Measurements from ENCODE around the gene VEPH1. TPM values are rescaled to one million over a fixed set of nuclear protein-coding genes. Genes with fewer than 3 reads are reported as not detected.

The VEPH1 gene
- polyA plus RNA-seq, 3 donors from 2014 or later = 0.94 TPM; not detected in 2

DNA sequence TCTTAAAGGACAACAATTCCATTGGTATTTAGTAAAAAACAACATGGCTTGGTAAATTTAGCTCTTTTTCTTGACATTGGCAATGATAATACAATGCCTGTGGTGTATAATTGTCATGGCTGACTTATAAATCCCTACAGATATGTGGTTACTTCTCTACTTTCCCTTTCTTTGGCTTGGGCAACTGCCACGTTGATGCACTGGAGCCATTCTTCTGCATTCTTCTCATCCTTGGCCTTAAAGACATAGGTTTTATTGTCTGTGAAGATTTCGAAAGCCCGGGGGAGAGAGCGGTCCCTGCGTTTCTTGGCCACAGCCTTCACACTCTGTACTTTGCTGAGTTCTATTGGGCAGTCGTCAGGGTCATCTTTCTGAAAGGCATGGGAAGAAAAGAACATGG is 242.2 kb downstream of the VEPH1 start:
- H3K36me3 Mint-ChIP-seq = no peaks in the 10 kb centered on the region
- peaks cover 0 to 2% (median 0%) of the 10 kb centered on the region in 3 donors for H3K27me3 Mint-ChIP-seq (ENCODE audit: low read depth in 3 of 3)
- DNase-seq = no peak
- no peaks in the 10 kb centered on the region for H3K4me1 Mint-ChIP-seq
- H3K9me3 Mint-ChIP-seq = no peaks in the 10 kb centered on the region
- H3K27ac Mint-ChIP-seq = no peak overlapping the region
- no peak overlapping the region for H3K4me3 Mint-ChIP-seq

DNA sequence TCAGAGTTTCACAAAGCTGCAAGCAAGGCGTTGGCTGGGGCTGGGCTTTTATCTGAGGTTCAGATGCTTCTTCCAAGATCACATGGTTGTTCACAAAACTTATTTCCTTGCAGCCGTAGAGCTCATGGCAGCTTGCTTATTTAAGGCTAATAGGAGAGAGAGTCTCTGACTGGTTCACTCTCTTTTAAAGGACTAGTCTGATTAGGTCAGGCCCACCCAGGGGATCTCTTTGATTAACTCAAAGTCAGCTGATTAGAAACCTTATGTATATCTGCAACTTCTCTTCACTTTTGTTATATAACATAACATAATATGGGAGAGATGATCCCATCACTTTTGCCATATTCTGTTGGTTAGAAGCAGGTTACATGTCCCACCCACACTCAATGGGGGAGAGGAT is 243.4 kb downstream of the VEPH1 start:
- H3K4me1 Mint-ChIP-seq = no peaks in the 10 kb centered on the region
- peaks cover 0 to 5% (median 2%) of the 10 kb centered on the region in 3 donors for H3K27me3 Mint-ChIP-seq (ENCODE audit: low read depth in 3 of 3)
- no peak overlapping the region for H3K27ac Mint-ChIP-seq
- no peak overlapping the region for H3K4me3 Mint-ChIP-seq
- no peaks in the 10 kb centered on the region for H3K36me3 Mint-ChIP-seq
- no peak for DNase-seq
- H3K9me3 Mint-ChIP-seq = no peaks in the 10 kb centered on the region

DNA sequence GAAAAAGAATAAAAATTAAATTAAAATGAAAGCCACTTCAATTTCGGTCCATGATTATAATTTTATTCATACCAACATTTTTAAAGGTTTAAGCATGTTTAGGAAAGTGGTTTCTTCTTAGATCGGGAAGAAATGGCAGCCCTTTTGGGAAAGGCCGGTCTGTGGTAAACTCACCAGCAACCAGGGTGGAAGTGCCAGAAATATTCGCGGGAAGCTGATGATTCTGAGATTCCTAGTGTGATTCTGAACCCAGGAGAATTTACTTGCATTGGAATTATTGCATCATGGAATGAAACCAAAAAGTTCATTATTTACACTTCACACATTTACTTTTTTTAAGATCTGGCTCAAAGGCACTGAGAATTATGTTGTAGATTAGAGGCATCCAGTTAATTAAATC is 246.1 kb downstream of the VEPH1 start:
- Mint-ChIP-seq H3K27ac (no peak overlapping the region), H3K9me3 (no peaks in the 10 kb centered on the region), H3K36me3 (no peaks in the 10 kb centered on the region), H3K27me3 (ENCODE audit: low read depth in 3 of 3) (peaks cover 1 to 10% (median 5%) of the 10 kb centered on the region in 3 donors), H3K4me1 (no peaks in the 10 kb centered on the region), H3K4me3 (no peak overlapping the region)
- DNase-seq = no peak

DNA sequence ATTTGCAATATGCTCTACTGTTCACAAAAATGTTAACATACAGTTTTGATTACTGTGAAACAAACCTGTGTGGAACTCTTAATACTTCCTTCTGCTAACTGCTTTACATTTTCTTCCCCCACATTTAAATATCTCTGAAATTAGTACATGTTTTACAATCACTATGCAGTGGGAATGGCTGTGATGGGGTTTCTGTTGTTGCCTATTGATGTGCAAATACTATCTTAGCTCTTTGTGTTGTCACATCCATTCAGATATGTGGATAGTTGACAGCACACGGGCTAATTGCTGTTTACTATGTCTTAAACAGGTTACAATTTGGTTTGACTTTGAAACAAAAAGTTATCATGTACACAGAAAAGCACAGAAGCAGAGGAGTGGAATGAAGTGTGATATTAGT is 247.4 kb downstream of the VEPH1 start:
- H3K4me1 Mint-ChIP-seq = no peaks in the 10 kb centered on the region
- no peak for DNase-seq
- H3K27ac Mint-ChIP-seq = no peak overlapping the region
- no peaks in the 10 kb centered on the region for H3K9me3 Mint-ChIP-seq
- peaks cover 1 to 9% (median 5%) of the 10 kb centered on the region in 3 donors for H3K27me3 Mint-ChIP-seq (ENCODE audit: low read depth in 3 of 3)
- no peaks in the 10 kb centered on the region for H3K36me3 Mint-ChIP-seq
- no peak overlapping the region for H3K4me3 Mint-ChIP-seq

DNA sequence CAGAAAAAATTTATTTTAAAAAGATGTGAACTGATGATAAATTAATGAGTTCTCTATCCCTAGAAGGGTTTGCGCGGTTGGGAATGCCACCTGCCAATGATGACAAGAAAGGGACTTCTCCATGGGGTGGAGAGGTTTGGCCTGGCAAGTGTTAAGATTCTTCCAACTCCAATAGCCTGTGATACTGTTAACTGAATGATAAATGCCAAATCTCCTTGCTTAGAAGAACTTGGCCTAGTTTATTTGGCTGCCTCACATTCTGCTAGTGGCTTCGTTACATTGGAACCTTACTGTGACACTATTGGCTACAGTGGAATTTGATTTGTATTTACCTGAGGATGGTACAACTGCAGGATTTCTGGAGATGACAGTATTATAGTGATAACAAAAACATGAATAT is 251.5 kb downstream of the VEPH1 start:
- Mint-ChIP-seq H3K27me3 (ENCODE audit: low read depth in 3 of 3) (peaks cover 1 to 12% (median 5%) of the 10 kb centered on the region in 3 donors), H3K27ac (no peak overlapping the region), H3K4me3 (no peak overlapping the region), H3K9me3 (no peaks in the 10 kb centered on the region), H3K4me1 (no peaks in the 10 kb centered on the region), H3K36me3 (no peaks in the 10 kb centered on the region)
- no peak for DNase-seq

DNA sequence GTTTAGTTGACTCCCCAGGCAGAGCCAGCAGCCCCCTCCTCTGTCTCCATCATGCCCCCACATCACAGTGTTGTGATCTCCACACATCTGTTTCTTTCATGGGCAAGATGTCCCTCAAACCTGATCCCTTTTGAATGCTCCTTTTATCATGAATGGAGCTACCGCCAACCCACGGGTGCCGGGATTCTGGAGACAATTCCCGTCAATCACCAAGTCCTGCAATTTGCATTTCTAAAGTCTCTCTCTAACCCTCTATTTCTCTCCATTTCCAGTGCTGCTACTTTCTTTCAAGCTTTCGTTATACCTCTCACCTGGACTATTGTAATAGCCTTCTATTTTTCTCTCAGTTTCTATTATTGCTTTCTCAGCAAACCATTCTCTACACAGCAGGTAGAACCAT is 253.6 kb downstream of the VEPH1 start:
- H3K9me3 Mint-ChIP-seq = no peaks in the 10 kb centered on the region
- no peak for DNase-seq
- no peaks in the 10 kb centered on the region for H3K36me3 Mint-ChIP-seq
- H3K4me3 Mint-ChIP-seq = no peak overlapping the region
- no peak overlapping the region for H3K27ac Mint-ChIP-seq
- peaks cover 1 to 8% (median 3%) of the 10 kb centered on the region in 3 donors for H3K27me3 Mint-ChIP-seq (ENCODE audit: low read depth in 3 of 3)
- H3K4me1 Mint-ChIP-seq = no peaks in the 10 kb centered on the region

DNA sequence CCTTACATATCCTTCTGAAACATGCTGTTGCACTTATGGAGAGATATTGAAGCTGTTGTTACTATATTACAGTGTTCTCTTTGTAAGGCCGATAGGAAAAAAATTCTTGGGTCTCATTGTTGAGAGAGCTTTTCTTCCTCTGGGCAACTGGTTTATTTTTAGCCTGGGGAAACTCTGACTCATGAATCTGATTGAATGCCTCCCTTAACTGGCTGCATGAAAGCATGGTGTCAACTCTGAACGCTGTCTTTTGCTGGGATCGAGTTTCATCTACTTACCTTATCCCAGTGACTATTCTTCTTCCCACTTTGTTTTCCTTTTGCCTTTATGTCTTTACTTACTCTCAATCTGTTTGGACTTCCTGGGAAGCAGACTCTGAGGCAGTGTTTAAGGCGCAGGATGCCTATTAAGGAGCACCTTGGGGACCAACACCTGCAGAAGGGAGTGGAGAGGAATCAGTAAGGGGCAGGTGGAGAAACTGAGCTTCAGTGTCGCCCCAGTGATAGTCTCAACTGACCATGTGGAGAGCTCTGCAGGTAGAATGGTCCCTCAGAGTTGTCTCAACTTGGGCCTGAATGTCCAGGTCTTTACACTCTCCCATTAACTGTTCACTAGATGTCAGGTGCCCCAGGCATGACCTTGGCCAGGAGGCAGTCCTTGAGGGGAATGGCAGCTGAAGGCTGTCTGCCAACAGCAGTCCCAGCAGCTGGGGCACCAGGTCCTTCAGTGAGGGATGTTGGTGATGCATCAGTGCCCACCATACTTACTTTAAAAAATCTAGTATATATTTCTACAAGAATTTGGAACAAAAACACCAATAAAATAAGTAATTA is 254.4 kb downstream of the VEPH1 start:
- no peaks in the 10 kb centered on the region for H3K4me1 Mint-ChIP-seq
- DNase-seq = no peak
- no peaks in the 10 kb centered on the region for H3K9me3 Mint-ChIP-seq
- H3K36me3 Mint-ChIP-seq = no peaks in the 10 kb centered on the region
- H3K27ac Mint-ChIP-seq = no peak overlapping the region
- H3K27me3 Mint-ChIP-seq (ENCODE audit: low read depth in 3 of 3) = peaks cover 0 to 5% (median 1%) of the 10 kb centered on the region in 3 donors
- no peak overlapping the region for H3K4me3 Mint-ChIP-seq

DNA sequence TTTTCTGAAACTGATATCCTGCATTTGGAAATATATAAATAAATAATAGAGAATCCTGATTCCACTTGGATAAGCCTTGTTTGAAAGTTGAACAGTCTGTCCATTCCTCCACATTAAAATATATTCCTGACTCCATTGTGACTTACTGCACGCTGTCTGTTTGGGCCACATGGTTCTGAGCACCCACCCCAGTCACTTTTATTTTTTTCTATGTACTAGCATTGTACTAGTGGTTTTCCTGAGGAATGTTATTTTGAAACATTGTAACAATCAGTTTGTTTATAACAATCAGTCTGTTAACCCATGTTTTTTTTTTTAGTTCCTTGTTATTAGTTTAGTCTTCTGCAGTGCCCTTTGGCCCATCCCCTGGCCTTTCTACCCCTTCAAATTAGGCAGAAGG is 255.8 kb downstream of the VEPH1 start:
- H3K9me3 Mint-ChIP-seq = no peaks in the 10 kb centered on the region
- H3K4me1 Mint-ChIP-seq = no peaks in the 10 kb centered on the region
- DNase-seq = no peak
- H3K27ac Mint-ChIP-seq = peak overlapping the region in 2 of 6 donors; percentile 15 to 30
- H3K4me3 Mint-ChIP-seq = no peak overlapping the region
- peaks cover 0 to 3% (median 0%) of the 10 kb centered on the region in 3 donors for H3K27me3 Mint-ChIP-seq (ENCODE audit: low read depth in 3 of 3)
- no peaks in the 10 kb centered on the region for H3K36me3 Mint-ChIP-seq

DNA sequence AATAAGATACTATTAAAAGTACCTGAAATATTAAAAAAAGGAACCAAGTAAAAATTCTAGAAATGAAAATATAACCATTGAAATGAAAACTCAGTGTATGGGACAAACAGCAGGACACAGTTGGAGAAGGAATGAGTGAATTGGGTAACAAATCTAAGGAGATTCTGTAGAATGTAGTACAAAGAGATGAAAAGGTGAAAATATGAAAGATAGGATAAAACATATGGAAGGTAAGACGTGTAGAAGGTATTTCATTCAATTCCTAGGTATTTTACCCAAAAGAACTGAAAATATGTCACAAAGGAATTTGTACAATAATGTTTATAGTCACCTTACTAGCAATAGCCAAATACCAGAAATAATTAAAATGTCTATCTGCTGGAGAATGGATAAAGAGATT is 260.4 kb downstream of the VEPH1 start:
- peaks cover 0 to 3% (median 0%) of the 10 kb centered on the region in 3 donors for H3K27me3 Mint-ChIP-seq (ENCODE audit: low read depth in 3 of 3)
- no peaks in the 10 kb centered on the region for H3K9me3 Mint-ChIP-seq
- H3K27ac Mint-ChIP-seq = no peak overlapping the region
- DNase-seq = no peak
- no peaks in the 10 kb centered on the region for H3K36me3 Mint-ChIP-seq
- peaks cover 0 to 3% of the 10 kb centered on the region in 2 donors for H3K4me1 Mint-ChIP-seq
- H3K4me3 Mint-ChIP-seq = no peak overlapping the region

DNA sequence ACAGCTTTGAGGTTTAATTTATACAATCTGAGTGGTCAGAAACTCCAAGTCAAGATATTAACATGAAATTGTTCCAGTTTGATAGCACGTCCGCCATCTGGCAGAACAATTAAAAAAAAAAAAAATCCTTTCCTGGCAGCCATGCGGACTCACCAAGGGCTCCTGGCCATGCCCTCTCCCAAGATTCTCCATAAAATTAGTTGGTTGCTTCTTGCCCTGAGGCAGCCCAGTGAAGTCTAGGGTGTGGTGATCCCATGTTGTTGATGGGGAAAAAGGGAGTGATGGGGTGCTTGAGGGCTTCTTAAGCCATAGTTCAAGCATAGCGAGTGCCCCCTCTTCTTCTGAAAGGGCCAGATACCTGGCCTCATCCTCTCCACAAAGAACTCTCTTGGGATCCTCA is 261.6 kb downstream of the VEPH1 start:
- no peak overlapping the region for H3K27ac Mint-ChIP-seq

DNA sequence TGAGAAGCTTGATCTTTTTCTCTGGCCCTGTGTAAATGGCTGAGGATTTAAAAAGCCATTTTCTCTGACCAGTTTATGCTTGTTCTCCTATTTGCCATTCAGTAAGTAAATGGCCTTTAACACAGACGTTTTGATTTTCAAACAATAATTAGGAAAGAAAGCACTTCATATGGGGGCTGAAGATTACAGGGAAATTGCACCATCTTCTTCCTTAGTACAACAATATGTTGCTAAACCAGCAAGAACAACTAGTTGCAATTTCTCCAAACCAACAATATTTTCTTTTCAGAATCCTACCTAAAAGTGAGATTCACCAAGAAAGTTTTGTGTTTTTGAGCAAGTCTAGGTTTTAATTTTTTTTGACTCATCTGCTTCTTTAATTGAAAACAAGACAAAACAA is 262.8 kb downstream of the VEPH1 start:
- DNase-seq = no peak
- Mint-ChIP-seq H3K4me1 (peaks cover 0 to 3% of the 10 kb centered on the region in 2 donors), H3K4me3 (no peak overlapping the region), H3K36me3 (no peaks in the 10 kb centered on the region), H3K27ac (no peak overlapping the region), H3K27me3 (ENCODE audit: low read depth in 3 of 3) (peaks cover 0 to 3% (median 2%) of the 10 kb centered on the region in 3 donors), H3K9me3 (no peaks in the 10 kb centered on the region)

More for the DNA sequence above, 261.6 kb downstream of the VEPH1 start:
- no peak for DNase-seq
- no peaks in the 10 kb centered on the region for H3K9me3 Mint-ChIP-seq
- no peak overlapping the region for H3K4me3 Mint-ChIP-seq
- H3K36me3 Mint-ChIP-seq = no peaks in the 10 kb centered on the region
- peaks cover 0 to 3% of the 10 kb centered on the region in 2 donors for H3K4me1 Mint-ChIP-seq
- H3K27me3 Mint-ChIP-seq (ENCODE audit: low read depth in 3 of 3) = peaks cover 0 to 3% (median 2%) of the 10 kb centered on the region in 3 donors

DNA sequence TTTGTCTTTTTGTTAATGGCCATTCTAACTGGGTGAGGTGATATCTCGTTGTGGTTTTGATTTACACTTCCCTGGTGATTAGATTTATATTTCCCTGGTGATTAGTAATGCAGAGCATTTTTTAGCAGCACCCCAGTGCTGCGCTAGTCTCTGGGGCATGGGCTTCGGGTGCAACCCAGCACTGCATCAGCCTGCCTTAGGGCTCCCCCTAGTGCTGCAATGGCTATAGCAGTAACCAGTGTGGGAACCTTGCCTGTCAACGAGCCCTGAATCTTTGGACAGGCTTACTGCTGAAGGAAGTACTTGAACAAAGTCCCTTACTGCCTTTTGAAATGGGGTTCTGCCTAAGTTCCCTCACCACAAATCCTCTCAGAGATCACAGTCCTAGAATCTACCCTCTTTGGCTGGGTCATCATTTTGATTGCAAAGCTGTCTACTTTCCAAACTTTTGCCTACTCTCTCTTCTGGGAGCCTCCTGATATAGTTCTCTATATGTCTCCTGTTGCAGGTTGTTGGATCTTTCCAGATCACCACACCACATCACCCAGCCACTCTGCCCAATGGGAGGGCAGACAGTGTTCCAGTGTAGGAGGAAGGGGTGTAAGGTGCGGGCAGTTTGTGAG is 264.0 kb downstream of the VEPH1 start:
- Mint-ChIP-seq H3K27ac (no peak overlapping the region), H3K36me3 (no peaks in the 10 kb centered on the region), H3K27me3 (ENCODE audit: low read depth in 3 of 3) (peaks cover 0 to 5% (median 5%) of the 10 kb centered on the region in 3 donors), H3K9me3 (no peaks in the 10 kb centered on the region), H3K4me3 (no peak overlapping the region), H3K4me1 (peaks cover 0 to 3% of the 10 kb centered on the region in 2 donors)
- peak; percentile 38 to 50 (median 46) for DNase-seq

DNA sequence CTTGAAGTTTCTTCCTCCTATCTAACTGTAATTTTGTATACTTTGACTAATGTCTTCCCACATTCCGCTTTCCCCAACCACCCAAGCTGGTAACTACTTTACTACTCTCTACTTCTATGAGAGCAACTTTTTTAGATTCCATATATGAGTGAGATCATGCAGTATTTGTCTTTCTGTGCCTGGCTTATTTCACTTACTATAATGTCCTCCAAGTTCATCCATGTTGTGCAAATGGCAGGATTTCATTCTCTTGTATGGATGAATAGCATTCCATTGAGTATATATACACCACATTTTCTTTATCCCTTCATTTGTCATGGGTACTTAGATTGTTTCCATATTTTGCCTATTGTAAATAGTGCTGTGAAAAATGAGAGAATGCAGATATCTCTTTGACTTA is 264.8 kb downstream of the VEPH1 start:
- H3K9me3 Mint-ChIP-seq = no peaks in the 10 kb centered on the region
- no peaks in the 10 kb centered on the region for H3K36me3 Mint-ChIP-seq
- peaks cover 0 to 5% (median 5%) of the 10 kb centered on the region in 3 donors for H3K27me3 Mint-ChIP-seq (ENCODE audit: low read depth in 3 of 3)
- DNase-seq = no peak
- no peak overlapping the region for H3K27ac Mint-ChIP-seq
- H3K4me3 Mint-ChIP-seq = no peak overlapping the region
- peaks cover 0 to 3% of the 10 kb centered on the region in 2 donors for H3K4me1 Mint-ChIP-seq

DNA sequence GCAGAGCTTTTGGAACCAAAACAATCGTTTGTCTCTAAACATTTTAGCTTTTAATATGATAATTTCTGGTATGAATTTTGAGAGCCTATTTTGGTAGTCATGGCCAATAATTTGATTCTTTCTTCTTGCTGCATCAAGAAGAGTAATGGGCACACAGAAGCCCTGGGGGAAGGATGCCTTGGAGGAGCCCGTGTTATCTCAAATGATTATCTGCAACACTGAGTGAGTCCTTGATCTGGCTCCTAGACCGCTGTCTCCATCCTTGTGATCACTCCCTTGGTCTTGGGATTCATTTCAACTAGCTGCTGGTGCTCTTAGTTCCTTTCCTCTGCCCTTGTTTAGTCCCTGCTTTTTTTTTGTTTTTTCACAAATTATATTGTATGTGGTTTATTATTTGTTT is 265.3 kb downstream of the VEPH1 start:
- Mint-ChIP-seq H3K9me3 (no peaks in the 10 kb centered on the region), H3K4me3 (no peak overlapping the region), H3K27ac (no peak overlapping the region), H3K36me3 (no peaks in the 10 kb centered on the region), H3K4me1 (peaks cover 0 to 3% of the 10 kb centered on the region in 2 donors), H3K27me3 (ENCODE audit: low read depth in 3 of 3) (peaks cover 0 to 8% (median 5%) of the 10 kb centered on the region in 3 donors)
- no peak for DNase-seq
